Activated CD4-positive, alpha-beta T cell treated with anti-CD3 and anti-CD28 coated beads, Interleukin-2, amount 50 U/mL, for 24 hours (primary cell): ENCODE data around the gene CALML4.

ENCODE experiments used
- DNase-seq, 2 donors: peaks; one replicate each; pipeline ENCODE4 v3.0.0-alpha.2; 2020; ENCODE audit warnings: low read depth in 1 of 2, low spot score in 1 of 2

Gene CALML4

GRCh38 chr15:68149059-68149458, 56.1 kb downstream of the CALML4 start:
- DNase-seq, result no peak

- DNase-seq, result no peak
Observed at GRCh38 chr15:68148039-68148438, 57.1 kb downstream of the CALML4 start.

GRCh38 chr15:68145706-68146105, 59.4 kb downstream of the CALML4 start:
- DNase-seq, result no peak

GRCh38 chr15:68143785-68144184, 61.3 kb downstream of the CALML4 start:
- no peak for DNase-seq

GRCh38 chr15:68143129-68143528, 62.0 kb downstream of the CALML4 start:
- no peak for DNase-seq
